ENCODE data around the gene APBB2.
"Not testable (repeated sequence)": the region's sequence is repeated elsewhere in the genome, so short reads cannot be mapped to it uniquely, and the experiment has no call there.

APBB2 gene

GRCh38 chr4:41002309-41002708, 212.0 kb downstream of the APBB2 start:
- H3K27me3 Mint-ChIP-seq (ENCODE audit: low read depth): peaks cover 1% of the 10 kb centered on the region
- no peaks in the 10 kb centered on the region for H3K36me3 Mint-ChIP-seq (ENCODE audit: low read depth)
- no peaks in the 10 kb centered on the region for H3K4me1 Mint-ChIP-seq (ENCODE audit: low read depth)
- no peaks in the 10 kb centered on the region for H3K9me3 Mint-ChIP-seq
- no peak overlapping the region for H3K27ac Mint-ChIP-seq
- H3K4me3 Mint-ChIP-seq: no peak overlapping the region
- no peak for DNase-seq (ENCODE audit: low spot score)

- peaks cover 7% of the 10 kb centered on the region for H3K27me3 Mint-ChIP-seq (ENCODE audit: low read depth)
Measured at GRCh38 chr4:41000356-41000755, 214.0 kb downstream of the APBB2 start.

GRCh38 chr4:40998675-40999358, 215.5 kb downstream of the APBB2 start:
- Mint-ChIP-seq H3K4me1 (ENCODE audit: low read depth) (no peaks in the 10 kb centered on the region), H3K4me3 (no peak overlapping the region), H3K27me3 (ENCODE audit: low read depth) (peaks cover 7% of the 10 kb centered on the region), H3K36me3 (ENCODE audit: low read depth) (no peaks in the 10 kb centered on the region), H3K27ac (no peak overlapping the region), H3K9me3 (no peaks in the 10 kb centered on the region)
- no peak for DNase-seq (ENCODE audit: low spot score)

More at GRCh38 chr4:41000356-41000755, 214.0 kb downstream of the APBB2 start:
- Mint-ChIP-seq H3K27ac (no peak overlapping the region), H3K4me1 (ENCODE audit: low read depth) (no peaks in the 10 kb centered on the region), H3K36me3 (ENCODE audit: low read depth) (no peaks in the 10 kb centered on the region), H3K4me3 (no peak overlapping the region), H3K9me3 (no peaks in the 10 kb centered on the region)
- no peak for DNase-seq (ENCODE audit: low spot score)

- Mint-ChIP-seq H3K27me3 (ENCODE audit: low read depth) (peaks cover 7% of the 10 kb centered on the region), H3K27ac (no peak overlapping the region), H3K4me1 (ENCODE audit: low read depth) (no peaks in the 10 kb centered on the region), H3K36me3 (ENCODE audit: low read depth) (no peaks in the 10 kb centered on the region), H3K9me3 (no peaks in the 10 kb centered on the region), H3K4me3 (no peak overlapping the region)
- no peak for DNase-seq (ENCODE audit: low spot score)
Measured at GRCh38 chr4:40995850-40996249, 218.5 kb downstream of the APBB2 start.

GRCh38 chr4:40994321-40994720, 220.0 kb downstream of the APBB2 start:
- DNase-seq (ENCODE audit: low spot score); H3K27ac Mint-ChIP-seq; H3K27me3 Mint-ChIP-seq (ENCODE audit: low read depth); H3K4me1 Mint-ChIP-seq (ENCODE audit: low read depth); H3K36me3 Mint-ChIP-seq (ENCODE audit: low read depth); H3K4me3 Mint-ChIP-seq; H3K9me3 Mint-ChIP-seq: not testable (repeated sequence)

- not testable (repeated sequence) for H3K27me3 Mint-ChIP-seq (ENCODE audit: low read depth); DNase-seq (ENCODE audit: low spot score); H3K4me1 Mint-ChIP-seq (ENCODE audit: low read depth); H3K4me3 Mint-ChIP-seq; H3K9me3 Mint-ChIP-seq; H3K27ac Mint-ChIP-seq; H3K36me3 Mint-ChIP-seq (ENCODE audit: low read depth)
Measured at GRCh38 chr4:40993296-40993693, 221.0 kb downstream of the APBB2 start.

GRCh38 chr4:40992472-40993295, 221.7 kb downstream of the APBB2 start:
- no peaks in the 10 kb centered on the region for H3K36me3 Mint-ChIP-seq (ENCODE audit: low read depth)
- no peak overlapping the region for H3K4me3 Mint-ChIP-seq
- no peaks in the 10 kb centered on the region for H3K4me1 Mint-ChIP-seq (ENCODE audit: low read depth)
- H3K27ac Mint-ChIP-seq: no peak overlapping the region
- DNase-seq (ENCODE audit: low spot score): no peak
- peaks cover 8% of the 10 kb centered on the region for H3K27me3 Mint-ChIP-seq (ENCODE audit: low read depth)
- no peaks in the 10 kb centered on the region for H3K9me3 Mint-ChIP-seq

- DNase-seq (ENCODE audit: low spot score): no peak
- H3K27ac Mint-ChIP-seq: no peak overlapping the region
- H3K27me3 Mint-ChIP-seq (ENCODE audit: low read depth): peaks cover 5% of the 10 kb centered on the region
- no peaks in the 10 kb centered on the region for H3K4me1 Mint-ChIP-seq (ENCODE audit: low read depth)
- H3K9me3 Mint-ChIP-seq: no peaks in the 10 kb centered on the region
- no peaks in the 10 kb centered on the region for H3K36me3 Mint-ChIP-seq (ENCODE audit: low read depth)
- no peak overlapping the region for H3K4me3 Mint-ChIP-seq
Measured at GRCh38 chr4:40991908-40992307, 222.4 kb downstream of the APBB2 start.

- DNase-seq (ENCODE audit: low spot score): no peak
- Mint-ChIP-seq H3K4me3 (no peak overlapping the region), H3K36me3 (ENCODE audit: low read depth) (no peaks in the 10 kb centered on the region), H3K9me3 (no peaks in the 10 kb centered on the region), H3K4me1 (ENCODE audit: low read depth) (no peaks in the 10 kb centered on the region), H3K27me3 (ENCODE audit: low read depth) (peaks cover 8% of the 10 kb centered on the region), H3K27ac (no peak overlapping the region)
Measured at GRCh38 chr4:40990899-40991265, 223.5 kb downstream of the APBB2 start.

GRCh38 chr4:40990236-40990898, 224.0 kb downstream of the APBB2 start:
- Mint-ChIP-seq H3K27ac (no peak overlapping the region), H3K36me3 (ENCODE audit: low read depth) (no peaks in the 10 kb centered on the region), H3K9me3 (no peaks in the 10 kb centered on the region), H3K4me3 (no peak overlapping the region), H3K27me3 (ENCODE audit: low read depth) (peaks cover 8% of the 10 kb centered on the region), H3K4me1 (ENCODE audit: low read depth) (no peaks in the 10 kb centered on the region)
- DNase-seq (ENCODE audit: low spot score): no peak

- no peak for DNase-seq (ENCODE audit: low spot score)
- Mint-ChIP-seq H3K27ac (no peak overlapping the region), H3K4me1 (ENCODE audit: low read depth) (no peaks in the 10 kb centered on the region), H3K4me3 (no peak overlapping the region), H3K9me3 (no peaks in the 10 kb centered on the region), H3K36me3 (ENCODE audit: low read depth) (no peaks in the 10 kb centered on the region), H3K27me3 (ENCODE audit: low read depth) (peaks cover 8% of the 10 kb centered on the region)
Measured at GRCh38 chr4:40987151-40987550, 227.2 kb downstream of the APBB2 start.

GRCh38 chr4:40986375-40986774, 228.0 kb downstream of the APBB2 start:
- H3K4me1 Mint-ChIP-seq (ENCODE audit: low read depth): no peaks in the 10 kb centered on the region
- no peaks in the 10 kb centered on the region for H3K36me3 Mint-ChIP-seq (ENCODE audit: low read depth)
- H3K27me3 Mint-ChIP-seq (ENCODE audit: low read depth): peaks cover 8% of the 10 kb centered on the region
- no peak overlapping the region for H3K27ac Mint-ChIP-seq
- H3K9me3 Mint-ChIP-seq: no peaks in the 10 kb centered on the region
- no peak overlapping the region for H3K4me3 Mint-ChIP-seq
- no peak for DNase-seq (ENCODE audit: low spot score)

GRCh38 chr4:40984051-40984450, 230.3 kb downstream of the APBB2 start:
- DNase-seq (ENCODE audit: low spot score): no peak
- Mint-ChIP-seq H3K4me3 (no peak overlapping the region), H3K27me3 (ENCODE audit: low read depth) (peaks cover 6% of the 10 kb centered on the region), H3K27ac (no peak overlapping the region), H3K36me3 (ENCODE audit: low read depth) (no peaks in the 10 kb centered on the region), H3K4me1 (ENCODE audit: low read depth) (no peaks in the 10 kb centered on the region), H3K9me3 (no peaks in the 10 kb centered on the region)

GRCh38 chr4:40980318-40980883, 233.9 kb downstream of the APBB2 start:
- Mint-ChIP-seq H3K4me3 (no peak overlapping the region), H3K4me1 (ENCODE audit: low read depth) (no peaks in the 10 kb centered on the region), H3K27ac (no peak overlapping the region), H3K9me3 (no peaks in the 10 kb centered on the region), H3K27me3 (ENCODE audit: low read depth) (no peaks in the 10 kb centered on the region), H3K36me3 (ENCODE audit: low read depth) (no peaks in the 10 kb centered on the region)
- DNase-seq (ENCODE audit: low spot score): no peak
